MCF 10A (cell line): ENCODE data around the gene C4orf17. TPM values are rescaled to one million over a fixed set of nuclear protein-coding genes. Genes with fewer than 3 reads are reported as not detected.
A peak's percentile ranks its signal among the peaks of the same experiment; 100 is the strongest.

Source experiments
- BruUV-seq: library from RNA; stranded (reverse); fragments of 400-500 nt; replicated peaks from 2 replicates; lab custom pipeline; 2021; lab: Mats Ljungman, UMichigan
- CTCF ChIA-PET: fragments of 300-600 bp; sonication (Branson Sonifier 250); formaldehyde crosslinking; extraction: SDS; loops from one replicate; lab custom pipeline; 2021; ENCODE audit warnings: antibody characterized with exemption, inconsistent platforms; lab: Yijun Ruan, JAX
- POLR2A ChIA-PET: fragments of 300-600, 350-650 bp; sonication (Branson Sonifier 250); formaldehyde crosslinking; extraction: SDS; loops from one replicate; lab custom pipeline; 2020; ENCODE audit warnings: antibody characterized with exemption, inconsistent platforms; lab: Yijun Ruan, JAX
- DNase-seq: peaks from one replicate; pipeline ENCODE4 v3.0.0-alpha.2; 2018; ENCODE audit not compliant: unreplicated experiment
- H3K27ac Mint-ChIP-seq: one replicate; pipeline ENCODE4 v1.8.0; 2022; ENCODE audit warnings: mild to moderate bottlenecking, low read depth, mixed read lengths; ENCODE audit not compliant: unreplicated experiment
- H3K27me3 Mint-ChIP-seq: one replicate; pipeline ENCODE4 v1.8.0; 2022; ENCODE audit warnings: mixed read lengths; ENCODE audit not compliant: insufficient read depth, unreplicated experiment
- H3K36me3 Mint-ChIP-seq: one replicate; pipeline ENCODE4 v1.8.0; 2022; ENCODE audit warnings: mild to moderate bottlenecking, moderate library complexity, mixed read lengths; ENCODE audit not compliant: insufficient read depth, unreplicated experiment
- H3K4me1 Mint-ChIP-seq: one replicate; pipeline ENCODE4 v1.8.0; 2022; ENCODE audit warnings: mixed read lengths; ENCODE audit not compliant: insufficient read depth, unreplicated experiment
- H3K4me3 Mint-ChIP-seq: one replicate; pipeline ENCODE4 v1.8.0; 2022; ENCODE audit warnings: mild to moderate bottlenecking, moderate library complexity, mixed read lengths; ENCODE audit not compliant: unreplicated experiment
- H3K9me3 Mint-ChIP-seq: one replicate; pipeline ENCODE4 v1.8.0; 2022; ENCODE audit warnings: mixed read lengths; ENCODE audit not compliant: unreplicated experiment
- CTCF ChIP-seq: fragments of 200-600 bp; IDR thresholded peaks from one replicate; pipeline ENCODE4 v1.8.0; 2022; ENCODE audit warnings: antibody characterized with exemption, mild to moderate bottlenecking; ENCODE audit not compliant: unreplicated experiment
- intact Hi-C: fragments of 100-400 bp; cut with micrococcal nuclease; formaldehyde crosslinking; loops from 2 replicates; pipeline ENCODE4 v1.14.1; 2022
- total RNA-seq: library from RNA; stranded (reverse); gene quantifications from 2 replicates; pipeline ENCODE4 v1.2.3, GENCODE V29; 2022

C4orf17 gene
- total RNA-seq, 1 experiment from 2014 or later = not detected

DNA sequence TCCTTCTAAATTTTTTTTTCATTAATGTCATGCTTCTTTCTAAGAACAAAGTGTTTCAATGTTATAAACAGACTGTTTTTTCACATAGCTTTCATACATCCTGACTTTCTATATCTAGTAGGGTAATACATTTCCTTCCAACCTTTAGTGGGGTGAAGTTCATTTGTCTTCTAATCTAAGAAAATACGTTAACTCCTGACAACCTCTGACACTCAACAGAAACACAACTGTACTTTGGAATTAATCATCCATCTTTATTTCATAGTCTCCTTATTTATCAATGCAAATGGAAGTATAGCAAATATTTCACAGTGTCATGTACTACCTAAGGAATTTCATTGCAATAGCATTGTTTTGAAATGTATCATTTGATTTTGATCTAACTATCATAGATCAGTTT is 61.1 kb downstream of the C4orf17 start:
- no peak for TF ChIP-seq CTCF
- ChIA-PET CTCF (interaction anchor here (0.6 to 1.5 kb wide), 2 partner anchors 234 to 236 kb away, joined by 3 to 7 read pairs; no protein-coding TSS in a partner anchor), POLR2A (interaction anchor here (1.0 to 2.1 kb wide), 3 partner anchors 8 to 151 kb away, joined by 3 to 19 read pairs (median 7); partner anchors contain the start of gene TRMT10A)
- Mint-ChIP-seq H3K27ac (no peak overlapping the region), H3K27me3 (peaks cover 63% of the 10 kb centered on the region), H3K36me3 (no peaks in the 10 kb centered on the region), H3K4me1 (no peaks in the 10 kb centered on the region), H3K9me3 (no peaks in the 10 kb centered on the region), H3K4me3 (no peak overlapping the region)
- DNase-seq = no peak
- BruUV-seq = no TSS peak
- intact Hi-C loops = no loop called here

GRCh38 chr4:99572527-99573240 is 61.9 kb downstream of the C4orf17 start:
- H3K36me3 Mint-ChIP-seq = no peaks in the 10 kb centered on the region
- ChIA-PET POLR2A (interaction anchor here (0.9 to 2.1 kb wide), 9 partner anchors 9 to 376 kb away, joined by 3 to 19 read pairs (median 3); partner anchors contain the start of genes DAPP1, DNAJB14, LAMTOR3 and TRMT10A), CTCF (interaction anchor here (0.6 to 1.5 kb wide), 4 partner anchors 36 to 236 kb away, joined by 3 to 7 read pairs (median 4); no protein-coding TSS in a partner anchor)
- H3K27ac Mint-ChIP-seq = no peak overlapping the region
- intact Hi-C loops = no loop called here
- H3K4me3 Mint-ChIP-seq = no peak overlapping the region
- peaks cover 64% of the 10 kb centered on the region for H3K27me3 Mint-ChIP-seq
- BruUV-seq = no TSS peak
- no peaks in the 10 kb centered on the region for H3K4me1 Mint-ChIP-seq
- peak; percentile 69 for DNase-seq
- no peaks in the 10 kb centered on the region for H3K9me3 Mint-ChIP-seq
- no peak for TF ChIP-seq CTCF

- H3K27me3 Mint-ChIP-seq = peaks cover 59% of the 10 kb centered on the region
- BruUV-seq = no TSS peak
- H3K36me3 Mint-ChIP-seq = no peaks in the 10 kb centered on the region
- ChIA-PET CTCF (interaction anchor here (0.8 to 1.2 kb wide), 2 partner anchors 35 to 42 kb away, joined by 3 to 4 read pairs; no protein-coding TSS in a partner anchor), POLR2A (interaction anchor here (0.6 to 2.1 kb wide), 4 partner anchors 10 to 154 kb away, joined by 3 to 19 read pairs (median 5); partner anchors contain the start of gene TRMT10A)
- no peak overlapping the region for H3K27ac Mint-ChIP-seq
- no peaks in the 10 kb centered on the region for H3K4me1 Mint-ChIP-seq
- DNase-seq = no peak
- TF ChIP-seq CTCF = no peak
- intact Hi-C loops = no loop called here
- H3K4me3 Mint-ChIP-seq = no peak overlapping the region
- H3K9me3 Mint-ChIP-seq = no peaks in the 10 kb centered on the region
Measured at GRCh38 chr4:99573735-99574368, 63.0 kb downstream of the C4orf17 start.
